Measurements from ENCODE around the gene CORO7. TPM values are rescaled to one million over a fixed set of nuclear protein-coding genes. Genes with fewer than 3 reads are reported as not detected.

The CORO7 gene
- total and polyA plus RNA-seq, 9 donors: 15.3 to 31.4 (median 23.6) TPM

GRCh38 chr16:4328046-4328781, 88.2 kb downstream of the CORO7 start:
- peak overlapping the region; percentile 43 for H3K4me3 ChIP-seq (ENCODE audit: low read length)
- no peaks in the 10 kb centered on the region for H3K9me3 ChIP-seq (replicated peaks; ENCODE audit: control insufficient read depth, low read depth, low read length)
- peaks cover 14% of the 10 kb centered on the region for H3K36me3 ChIP-seq (ENCODE audit: control insufficient read depth, insufficient read depth, low read length)
- peak overlapping the region; percentile 91 for H3K27ac ChIP-seq (ENCODE audit: low read length)
- H3K27me3 ChIP-seq (ENCODE audit: control insufficient read depth, insufficient read depth, low read length): no peaks in the 10 kb centered on the region
- WGBS (ENCODE audit: insufficient coverage): 1% methylated on average over 24 of the region's 30 CpGs
- H3K4me1 ChIP-seq (ENCODE audit: control insufficient read depth, insufficient read depth, low read length): peaks cover 66% of the 10 kb centered on the region
- DNase-seq: peak; percentile 90

GRCh38 chr16:4327386-4328045, 88.9 kb downstream of the CORO7 start:
- H3K4me1 ChIP-seq (ENCODE audit: control insufficient read depth, insufficient read depth, low read length): peaks cover 73% of the 10 kb centered on the region
- peak overlapping the region; percentile 91 for H3K27ac ChIP-seq (ENCODE audit: low read length)
- peak overlapping the region; percentile 43 for H3K4me3 ChIP-seq (ENCODE audit: low read length)
- no peaks in the 10 kb centered on the region for H3K27me3 ChIP-seq (ENCODE audit: control insufficient read depth, insufficient read depth, low read length)
- no peaks in the 10 kb centered on the region for H3K9me3 ChIP-seq (replicated peaks; ENCODE audit: control insufficient read depth, low read depth, low read length)
- DNase-seq: no peak
- H3K36me3 ChIP-seq (ENCODE audit: control insufficient read depth, insufficient read depth, low read length): peaks cover 7% of the 10 kb centered on the region
- WGBS (ENCODE audit: insufficient coverage): 3% methylated on average over 35 of the region's 57 CpGs

- peaks cover 88% of the 10 kb centered on the region for H3K4me1 ChIP-seq (ENCODE audit: control insufficient read depth, insufficient read depth, low read length)
- DNase-seq: no peak
- H3K4me3 ChIP-seq (ENCODE audit: low read length): no peak overlapping the region
- no peaks in the 10 kb centered on the region for H3K36me3 ChIP-seq (ENCODE audit: control insufficient read depth, insufficient read depth, low read length)
- H3K27me3 ChIP-seq (ENCODE audit: control insufficient read depth, insufficient read depth, low read length): no peaks in the 10 kb centered on the region
- peak overlapping the region; percentile 82 for H3K27ac ChIP-seq (ENCODE audit: low read length)
- WGBS (ENCODE audit: insufficient coverage): 72% methylated on average over 4 of the region's 6 CpGs
- H3K9me3 ChIP-seq (replicated peaks; ENCODE audit: control insufficient read depth, low read depth, low read length): no peaks in the 10 kb centered on the region
Observed at GRCh38 chr16:4325253-4325758, 91.1 kb downstream of the CORO7 start.

GRCh38 chr16:4324492-4325252, 91.7 kb downstream of the CORO7 start:
- Histone ChIP-seq H3K4me1 (ENCODE audit: control insufficient read depth, insufficient read depth, low read length) (peaks cover 89% of the 10 kb centered on the region), H3K4me3 (ENCODE audit: low read length) (no peak overlapping the region)

GRCh38 chr16:4323845-4324488, 92.4 kb downstream of the CORO7 start:
- peak; percentile 82 for DNase-seq
- no peaks in the 10 kb centered on the region for H3K36me3 ChIP-seq (ENCODE audit: control insufficient read depth, insufficient read depth, low read length)
- peaks cover 89% of the 10 kb centered on the region for H3K4me1 ChIP-seq (ENCODE audit: control insufficient read depth, insufficient read depth, low read length)
- H3K4me3 ChIP-seq (ENCODE audit: low read length): no peak overlapping the region
- 29% methylated on average over 3 of the region's 12 CpGs for WGBS (ENCODE audit: insufficient coverage)
- no peaks in the 10 kb centered on the region for H3K27me3 ChIP-seq (ENCODE audit: control insufficient read depth, insufficient read depth, low read length)
- H3K27ac ChIP-seq (ENCODE audit: low read length): peak overlapping the region; percentile 82
- H3K9me3 ChIP-seq (replicated peaks; ENCODE audit: control insufficient read depth, low read depth, low read length): no peaks in the 10 kb centered on the region

More at GRCh38 chr16:4324492-4325252, 91.7 kb downstream of the CORO7 start:
- Histone ChIP-seq H3K27me3 (ENCODE audit: control insufficient read depth, insufficient read depth, low read length) (no peaks in the 10 kb centered on the region), H3K27ac (ENCODE audit: low read length) (peak overlapping the region; percentile 82), H3K36me3 (ENCODE audit: control insufficient read depth, insufficient read depth, low read length) (no peaks in the 10 kb centered on the region), H3K9me3 (replicated peaks; ENCODE audit: control insufficient read depth, low read depth, low read length) (no peaks in the 10 kb centered on the region)
- WGBS (ENCODE audit: insufficient coverage): 44% methylated on average over 22 of the region's 22 CpGs
- DNase-seq: peak; percentile 74

GRCh38 chr16:4323071-4323844, 93.1 kb downstream of the CORO7 start:
- Histone ChIP-seq H3K4me1 (ENCODE audit: control insufficient read depth, insufficient read depth, low read length) (peaks cover 89% of the 10 kb centered on the region), H3K4me3 (ENCODE audit: low read length) (no peak overlapping the region), H3K27ac (ENCODE audit: low read length) (peak overlapping the region; percentile 82), H3K27me3 (ENCODE audit: control insufficient read depth, insufficient read depth, low read length) (no peaks in the 10 kb centered on the region), H3K36me3 (ENCODE audit: control insufficient read depth, insufficient read depth, low read length) (no peaks in the 10 kb centered on the region), H3K9me3 (replicated peaks; ENCODE audit: control insufficient read depth, low read depth, low read length) (no peaks in the 10 kb centered on the region)
- WGBS (ENCODE audit: insufficient coverage): 44% methylated on average over 15 of the region's 21 CpGs
- DNase-seq: peak; percentile 42

GRCh38 chr16:4322121-4323052, 94.0 kb downstream of the CORO7 start:
- no peaks in the 10 kb centered on the region for H3K36me3 ChIP-seq (ENCODE audit: control insufficient read depth, insufficient read depth, low read length)
- H3K27ac ChIP-seq (ENCODE audit: low read length): no peak overlapping the region
- no peaks in the 10 kb centered on the region for H3K27me3 ChIP-seq (ENCODE audit: control insufficient read depth, insufficient read depth, low read length)
- no peak for DNase-seq
- WGBS (ENCODE audit: insufficient coverage): 75% methylated on average over 20 of the region's 30 CpGs
- peaks cover 92% of the 10 kb centered on the region for H3K4me1 ChIP-seq (ENCODE audit: control insufficient read depth, insufficient read depth, low read length)
- no peaks in the 10 kb centered on the region for H3K9me3 ChIP-seq (replicated peaks; ENCODE audit: control insufficient read depth, low read depth, low read length)
- no peak overlapping the region for H3K4me3 ChIP-seq (ENCODE audit: low read length)

GRCh38 chr16:4321286-4322120, 94.9 kb downstream of the CORO7 start:
- H3K4me1 ChIP-seq (ENCODE audit: control insufficient read depth, insufficient read depth, low read length): peaks cover 94% of the 10 kb centered on the region
- 81% methylated on average over 16 of the region's 19 CpGs for WGBS (ENCODE audit: insufficient coverage)
- H3K27ac ChIP-seq (ENCODE audit: low read length): peak overlapping the region; percentile 7
- no peaks in the 10 kb centered on the region for H3K9me3 ChIP-seq (replicated peaks; ENCODE audit: control insufficient read depth, low read depth, low read length)
- no peak overlapping the region for H3K4me3 ChIP-seq (ENCODE audit: low read length)
- peak; percentile 9 for DNase-seq
- no peaks in the 10 kb centered on the region for H3K27me3 ChIP-seq (ENCODE audit: control insufficient read depth, insufficient read depth, low read length)
- no peaks in the 10 kb centered on the region for H3K36me3 ChIP-seq (ENCODE audit: control insufficient read depth, insufficient read depth, low read length)
